ENCODE data around the gene GGCX. TPM values are rescaled to one million over a fixed set of nuclear protein-coding genes. Genes with fewer than 3 reads are reported as not detected.

Gene GGCX
- total RNA-seq, 1 experiment from 2014 or later = 38.0 TPM

DNA sequence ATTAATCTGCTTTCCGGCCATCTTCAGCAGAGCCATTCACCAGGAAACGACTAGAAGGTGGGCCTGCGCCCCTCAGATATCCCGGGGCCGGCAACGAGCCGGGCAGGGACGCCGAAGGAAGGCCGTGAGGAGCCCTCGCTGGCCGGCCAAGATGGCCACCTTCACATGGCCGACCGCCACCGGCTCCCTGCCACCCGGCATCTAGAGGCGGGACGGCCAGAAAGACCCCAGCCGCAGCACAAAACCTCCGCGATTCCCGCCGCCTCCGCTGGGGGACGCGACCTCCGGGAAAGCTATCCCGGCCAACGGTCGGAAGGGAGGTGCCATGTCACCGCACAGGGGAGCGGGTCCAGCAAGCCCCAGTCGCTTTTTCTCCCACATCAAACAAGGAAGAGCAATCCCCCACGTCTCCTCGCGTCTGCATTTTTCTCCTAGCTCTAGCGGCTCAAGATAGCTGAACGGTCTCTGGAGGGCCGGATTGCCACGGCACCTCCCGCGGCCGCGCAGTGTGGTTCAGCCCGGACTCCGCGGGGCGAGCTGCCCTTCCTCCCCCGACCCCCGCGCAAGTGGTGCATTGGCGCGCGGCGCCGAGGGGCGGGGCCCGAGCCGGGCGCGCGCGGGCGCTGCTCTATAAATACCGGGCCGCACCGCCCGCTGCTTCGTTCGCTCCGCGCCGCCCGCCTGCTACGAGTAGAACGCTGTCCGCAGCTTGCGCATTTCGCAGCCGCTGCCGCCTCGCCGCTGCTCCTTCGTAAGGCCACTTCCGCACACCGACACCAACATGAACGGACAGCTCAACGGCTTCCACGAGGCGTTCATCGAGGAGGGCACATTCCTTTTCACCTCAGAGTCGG, 22.6 kb downstream of the GGCX start, which contains the start of gene MAT2A:
MAT2A (plus strand) TSS at position 662 of the 854 bp plus-strand sequence; CDS start at position 782, 120 bp downstream.
- Histone ChIP-seq H3K27ac (peak within 1 kb of the TSS; percentile 100), H3K4me1 (replicated peaks) (peaks cover 35% of the 10 kb centered on the region), H3K27me3 (replicated peaks) (no peaks in the 10 kb centered on the region), H3K4me3 (peak within 1 kb of the TSS; percentile 94), H3K9me3 (replicated peaks) (no peaks in the 10 kb centered on the region), H3K36me3 (peaks cover 52% of the 10 kb centered on the region)
- DNase-seq (ENCODE audit: low read depth in 1 of 2, low spot score in 2 of 2) = peak; percentile 97 to 99

DNA sequence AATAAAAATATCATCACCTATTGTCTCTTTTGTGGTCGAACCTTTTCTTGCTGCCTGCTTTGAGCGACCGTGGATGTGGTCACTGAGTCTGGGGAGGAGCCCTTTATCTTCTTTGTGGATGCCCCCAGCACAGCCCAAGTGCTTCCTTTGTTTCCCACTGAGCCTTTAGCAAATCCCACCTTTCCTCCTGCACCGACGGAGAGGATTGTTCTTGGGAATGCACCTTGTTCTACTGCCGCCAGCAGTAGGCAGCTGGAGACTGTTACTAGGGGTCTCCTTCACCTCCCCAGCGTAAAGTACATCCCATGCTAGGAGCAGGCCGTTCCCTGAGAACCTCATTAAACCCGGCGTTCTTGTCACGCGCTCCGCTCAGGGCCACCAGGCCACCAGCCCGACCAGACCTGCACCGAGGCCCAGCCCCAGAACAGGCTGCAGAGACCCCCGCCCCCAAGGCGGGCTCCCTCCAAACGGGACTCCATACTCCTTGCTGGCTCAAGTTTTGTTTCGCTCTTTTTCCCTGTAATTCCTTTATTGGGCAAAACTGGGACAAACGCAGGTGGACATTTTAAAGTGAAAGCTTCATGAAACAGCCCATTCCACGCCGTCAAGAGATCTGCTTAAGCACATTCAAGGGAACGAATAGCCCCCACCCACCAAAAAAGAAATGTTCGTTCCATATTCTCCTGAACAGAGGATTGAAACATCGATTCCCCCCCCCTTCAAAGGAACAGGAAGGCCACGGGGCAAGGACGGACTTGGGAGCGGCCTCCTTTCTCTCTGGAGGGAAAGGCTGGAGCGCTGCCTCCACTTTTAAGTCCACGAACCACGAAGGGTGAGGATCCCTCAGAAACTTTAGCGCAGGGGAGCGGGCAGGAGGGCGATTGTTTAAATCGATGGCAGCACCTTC, 23.4 kb downstream of the GGCX start:
- Histone ChIP-seq H3K27me3 (replicated peaks) (no peaks in the 10 kb centered on the region), H3K9me3 (replicated peaks) (no peaks in the 10 kb centered on the region), H3K27ac (peak overlapping the region; percentile 100), H3K36me3 (peaks cover 44% of the 10 kb centered on the region), H3K4me3 (peak overlapping the region; percentile 94), H3K4me1 (replicated peaks) (peaks cover 35% of the 10 kb centered on the region)
- peak; percentile 56 to 69 for DNase-seq (ENCODE audit: low read depth in 1 of 2, low spot score in 2 of 2)

DNA sequence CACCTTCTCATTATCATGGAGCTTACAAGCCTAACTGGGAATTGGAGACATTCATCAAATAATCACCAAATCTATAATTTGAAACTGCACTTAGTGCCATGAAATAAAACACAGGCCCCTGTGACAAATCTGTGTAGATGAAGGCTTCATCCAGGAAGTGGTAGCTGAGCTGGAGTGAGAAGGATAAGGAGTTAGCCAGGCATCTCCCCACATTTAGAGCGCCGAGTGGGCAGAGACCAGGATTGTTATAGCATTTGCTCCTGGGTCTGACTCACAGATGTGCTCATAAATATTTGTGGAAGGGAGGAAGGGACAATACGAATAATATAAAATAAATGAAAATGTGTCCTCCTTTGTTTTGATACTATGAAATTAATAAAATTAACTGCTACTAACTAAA, 24.8 kb downstream of the GGCX start:
- peak; percentile 55 to 72 for DNase-seq (ENCODE audit: low read depth in 1 of 2, low spot score in 2 of 2)
- Histone ChIP-seq H3K36me3 (peaks cover 30% of the 10 kb centered on the region), H3K27me3 (replicated peaks) (no peaks in the 10 kb centered on the region), H3K4me3 (no peak overlapping the region), H3K9me3 (replicated peaks) (no peaks in the 10 kb centered on the region), H3K4me1 (replicated peaks) (peaks cover 31% of the 10 kb centered on the region), H3K27ac (peak overlapping the region; percentile 100)

DNA sequence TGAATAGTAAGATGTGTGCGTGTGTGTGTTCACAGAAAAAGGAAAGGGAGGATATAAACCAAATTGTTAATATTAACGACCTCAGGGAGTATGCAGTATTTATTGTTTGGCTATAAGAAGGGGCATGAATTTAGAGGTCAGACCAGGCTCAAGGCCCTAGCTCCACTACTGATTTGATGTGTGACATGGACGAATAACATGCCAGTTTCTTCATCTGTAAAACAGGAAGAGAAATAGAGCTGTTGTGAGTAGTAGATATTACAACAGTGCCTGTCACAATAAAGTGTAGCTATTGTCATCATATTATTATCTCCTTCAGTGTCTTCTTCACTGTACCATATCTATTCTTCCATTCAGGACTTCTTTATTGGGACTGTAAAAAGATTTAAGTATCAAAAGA, 26.4 kb downstream of the GGCX start:
- H3K27me3 ChIP-seq (replicated peaks) = no peaks in the 10 kb centered on the region

DNA sequence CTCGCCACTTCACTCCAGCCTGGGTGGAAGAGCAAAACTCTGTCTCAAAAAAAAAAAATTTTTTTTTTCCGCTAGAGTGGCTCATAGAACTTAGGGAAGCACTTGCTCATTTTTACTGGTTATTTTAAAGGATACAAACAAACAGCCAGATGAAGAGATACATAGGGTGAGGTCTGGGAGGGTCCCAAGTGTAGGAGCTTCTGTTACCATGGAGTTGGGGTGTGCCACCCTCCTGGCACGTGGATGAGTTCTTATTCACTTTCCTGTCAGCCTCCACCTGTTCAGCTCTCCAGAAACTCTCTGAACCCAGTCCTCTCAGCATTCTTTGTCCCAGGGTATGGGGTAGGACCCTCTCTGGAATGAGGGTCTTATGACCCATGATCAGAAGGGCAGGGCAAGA, 27.2 kb downstream of the GGCX start:
- no peaks in the 10 kb centered on the region for H3K9me3 ChIP-seq (replicated peaks)
- peaks cover 25% of the 10 kb centered on the region for H3K4me1 ChIP-seq (replicated peaks)
- H3K27me3 ChIP-seq (replicated peaks) = no peaks in the 10 kb centered on the region
- DNase-seq (ENCODE audit: low read depth in 1 of 2, low spot score in 2 of 2) = no peak
- H3K4me3 ChIP-seq = no peak overlapping the region
- H3K27ac ChIP-seq = no peak overlapping the region
- peaks cover 6% of the 10 kb centered on the region for H3K36me3 ChIP-seq

More for the DNA sequence above, 26.4 kb downstream of the GGCX start:
- Histone ChIP-seq H3K36me3 (peaks cover 14% of the 10 kb centered on the region), H3K4me1 (replicated peaks) (peaks cover 25% of the 10 kb centered on the region), H3K4me3 (no peak overlapping the region), H3K27ac (no peak overlapping the region), H3K9me3 (replicated peaks) (no peaks in the 10 kb centered on the region)
- no peak for DNase-seq (ENCODE audit: low read depth in 1 of 2, low spot score in 2 of 2)

DNA sequence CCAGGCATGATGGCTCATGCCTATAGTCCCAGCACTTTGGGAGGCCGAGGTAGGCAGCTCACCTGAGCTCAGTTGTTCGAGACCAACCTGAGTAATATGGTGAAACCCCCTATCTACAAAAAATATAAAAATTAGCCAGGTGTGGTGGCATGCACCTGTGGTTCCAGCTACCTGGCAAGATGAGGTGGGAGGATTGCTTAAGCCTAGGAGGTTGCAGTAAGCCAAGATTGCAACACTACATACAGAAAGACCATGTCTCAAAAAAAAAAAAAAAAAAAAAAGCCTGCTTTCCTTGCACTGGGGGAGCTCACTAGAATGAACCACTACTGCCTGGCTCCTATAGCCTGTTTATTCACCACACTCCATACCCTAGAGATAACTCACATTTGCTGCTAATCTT, 29.7 kb downstream of the GGCX start:
- H3K4me1 ChIP-seq (replicated peaks) = peaks cover 6% of the 10 kb centered on the region

DNA sequence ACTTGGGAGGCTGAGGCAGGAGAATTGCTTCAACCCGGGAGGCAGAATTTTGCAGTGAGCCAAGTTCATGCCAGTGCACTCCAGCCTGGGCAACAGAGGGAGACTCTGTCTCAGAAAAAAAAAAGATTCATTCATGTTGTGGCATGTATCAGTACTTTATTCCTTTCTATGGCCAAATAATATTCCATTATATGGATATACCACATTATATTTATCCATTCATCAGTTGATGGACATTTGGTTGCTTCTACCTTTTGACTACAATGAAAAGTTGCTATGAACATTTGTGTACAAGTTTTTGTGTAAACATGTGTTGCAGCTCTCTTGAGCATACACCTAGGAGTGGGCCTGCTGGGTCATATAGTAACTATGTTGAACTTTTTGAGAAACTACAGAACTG, 31.5 kb downstream of the GGCX start:
- no peak for DNase-seq (ENCODE audit: low read depth in 1 of 2, low spot score in 2 of 2)
- no peaks in the 10 kb centered on the region for H3K4me1 ChIP-seq (replicated peaks)
- H3K9me3 ChIP-seq (replicated peaks) = no peaks in the 10 kb centered on the region
- no peaks in the 10 kb centered on the region for H3K36me3 ChIP-seq
- no peak overlapping the region for H3K4me3 ChIP-seq
- H3K27ac ChIP-seq = no peak overlapping the region
- H3K27me3 ChIP-seq (replicated peaks) = no peaks in the 10 kb centered on the region

More for the DNA sequence above, 29.7 kb downstream of the GGCX start:
- Histone ChIP-seq H3K27ac (no peak overlapping the region), H3K4me3 (no peak overlapping the region), H3K36me3 (no peaks in the 10 kb centered on the region), H3K9me3 (replicated peaks) (no peaks in the 10 kb centered on the region), H3K27me3 (replicated peaks) (no peaks in the 10 kb centered on the region)
- no peak for DNase-seq (ENCODE audit: low read depth in 1 of 2, low spot score in 2 of 2)

DNA sequence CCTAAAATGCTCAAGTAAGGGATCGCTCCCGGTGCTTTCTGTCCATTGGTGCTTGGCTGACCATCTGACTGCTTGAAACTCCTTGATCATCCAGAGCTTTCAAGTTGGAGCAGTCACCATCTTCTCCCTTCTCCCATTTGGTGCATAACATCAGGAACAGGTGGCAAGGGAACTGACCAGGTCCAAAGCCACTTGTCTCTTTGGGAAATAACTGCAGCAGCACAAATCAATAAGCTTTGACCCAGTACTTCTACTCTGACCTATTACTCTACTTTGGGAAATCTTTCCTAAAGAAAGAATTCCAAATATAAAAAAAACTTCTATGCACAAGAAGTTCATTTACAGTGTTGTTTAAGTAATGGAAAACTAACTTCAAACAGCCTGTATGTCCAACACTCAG, 32.9 kb downstream of the GGCX start:
- H3K4me3 ChIP-seq = no peak overlapping the region
- no peak for DNase-seq (ENCODE audit: low read depth in 1 of 2, low spot score in 2 of 2)
- no peak overlapping the region for H3K27ac ChIP-seq
- no peaks in the 10 kb centered on the region for H3K9me3 ChIP-seq (replicated peaks)
- H3K4me1 ChIP-seq (replicated peaks) = 0 out of 2 replicates have a peak, but pooled peaks cover 3% of the 10 kb centered on the region
- no peaks in the 10 kb centered on the region for H3K36me3 ChIP-seq
- H3K27me3 ChIP-seq (replicated peaks) = no peaks in the 10 kb centered on the region

DNA sequence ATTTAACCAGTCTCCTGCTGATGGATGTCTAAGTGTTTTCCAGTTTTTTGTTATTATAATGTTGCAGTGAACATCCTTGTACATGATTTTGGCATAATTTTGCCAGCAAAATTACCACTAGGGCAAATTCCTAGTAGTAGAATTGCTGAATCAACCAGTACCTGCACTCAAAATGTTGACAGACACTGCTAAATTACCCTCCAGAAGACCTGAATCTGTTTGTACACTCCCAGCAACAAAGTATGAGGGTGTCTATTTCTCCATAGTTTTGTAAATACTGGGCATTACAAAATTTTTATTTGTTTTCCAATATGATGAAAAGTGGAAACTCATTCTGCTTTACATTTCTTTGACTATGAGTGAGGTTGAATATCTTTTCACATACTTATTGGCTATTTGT, 33.5 kb downstream of the GGCX start:
- Histone ChIP-seq H3K27ac (no peak overlapping the region), H3K9me3 (replicated peaks) (no peaks in the 10 kb centered on the region), H3K27me3 (replicated peaks) (no peaks in the 10 kb centered on the region), H3K36me3 (no peaks in the 10 kb centered on the region), H3K4me1 (replicated peaks) (0 out of 2 replicates have a peak, but pooled peaks cover 3% of the 10 kb centered on the region), H3K4me3 (no peak overlapping the region)
- no peak for DNase-seq (ENCODE audit: low read depth in 1 of 2, low spot score in 2 of 2)

DNA sequence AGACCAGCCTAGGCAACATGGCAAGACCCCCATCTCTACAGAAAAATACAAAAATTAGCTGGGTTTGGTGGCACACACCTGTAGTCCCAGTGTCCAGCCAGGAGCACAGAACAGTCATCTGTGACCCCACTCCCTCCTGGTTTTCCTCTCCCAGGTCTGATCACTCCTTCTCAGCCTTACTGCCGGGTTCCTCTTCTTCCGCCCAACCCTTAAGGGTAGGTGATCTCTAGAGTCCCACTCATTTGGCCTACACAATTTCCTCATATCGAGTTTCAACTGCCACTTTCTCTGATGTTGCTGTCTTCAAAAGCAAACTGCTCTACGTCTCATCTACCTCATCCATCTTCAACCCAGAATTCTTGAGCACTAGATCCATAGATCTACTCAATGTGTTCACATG, 35.7 kb downstream of the GGCX start:
- Histone ChIP-seq H3K4me3 (no peak overlapping the region), H3K4me1 (replicated peaks) (0 out of 2 replicates have a peak, but pooled peaks cover 3% of the 10 kb centered on the region), H3K9me3 (replicated peaks) (no peaks in the 10 kb centered on the region), H3K27ac (no peak overlapping the region), H3K27me3 (replicated peaks) (no peaks in the 10 kb centered on the region), H3K36me3 (no peaks in the 10 kb centered on the region)
- DNase-seq (ENCODE audit: low read depth in 1 of 2, low spot score in 2 of 2) = no peak

DNA sequence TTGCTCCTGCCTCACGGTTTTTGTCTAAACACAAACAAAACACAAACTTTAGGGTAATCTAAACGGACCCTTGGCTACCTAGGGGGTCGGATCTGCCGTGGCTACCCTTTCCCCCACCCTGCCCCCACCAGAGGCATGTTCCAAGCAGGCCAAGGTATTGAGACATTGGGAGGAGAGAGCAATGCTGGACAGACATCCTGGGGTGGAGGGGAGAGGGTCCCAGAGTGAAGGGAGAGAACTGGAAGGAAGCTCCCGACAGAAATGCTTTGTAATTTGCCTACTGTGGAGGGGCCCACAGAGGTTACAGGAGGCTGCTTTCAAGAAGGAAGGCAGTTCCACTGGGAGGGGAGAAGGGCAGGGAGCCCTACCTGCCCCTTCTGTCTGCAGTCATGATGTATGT, 36.3 kb downstream of the GGCX start:
- Histone ChIP-seq H3K27me3 (replicated peaks) (no peaks in the 10 kb centered on the region), H3K9me3 (replicated peaks) (no peaks in the 10 kb centered on the region), H3K4me3 (no peak overlapping the region), H3K27ac (no peak overlapping the region), H3K36me3 (no peaks in the 10 kb centered on the region), H3K4me1 (replicated peaks) (0 out of 2 replicates have a peak, but pooled peaks cover 3% of the 10 kb centered on the region)
- no peak for DNase-seq (ENCODE audit: low read depth in 1 of 2, low spot score in 2 of 2)

DNA sequence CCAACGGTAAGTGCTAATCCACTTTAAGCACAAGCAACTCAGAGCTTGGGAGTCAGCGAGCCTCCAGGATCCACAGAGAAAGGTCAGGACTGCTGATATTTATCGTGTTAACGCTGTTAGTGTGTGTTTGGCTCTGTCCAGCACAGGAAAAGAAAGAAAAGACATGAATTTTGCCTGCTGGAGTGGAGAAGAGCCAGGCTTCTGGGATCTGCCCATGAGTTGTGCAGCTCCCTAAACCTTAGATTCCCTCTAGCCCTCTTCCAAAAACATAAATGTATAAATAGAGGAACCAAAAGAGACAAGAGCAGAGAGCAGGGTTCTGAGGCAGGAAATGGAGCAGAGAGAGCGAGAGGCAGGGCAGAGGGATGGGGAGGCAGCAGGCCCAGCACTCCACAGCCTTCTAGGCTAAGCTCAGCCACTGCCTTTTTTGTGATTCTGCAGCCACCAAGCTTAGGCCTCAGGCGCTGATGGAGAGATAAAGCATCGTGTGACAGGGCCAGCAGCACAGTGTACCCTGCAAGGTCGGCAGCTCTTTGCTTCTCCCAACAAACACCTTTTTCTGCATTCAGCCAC, 36.9 kb downstream of the GGCX start:
- no peak for DNase-seq (ENCODE audit: low read depth in 1 of 2, low spot score in 2 of 2)
- Histone ChIP-seq H3K27ac (no peak overlapping the region), H3K36me3 (no peaks in the 10 kb centered on the region), H3K4me1 (replicated peaks) (0 out of 2 replicates have a peak, but pooled peaks cover 3% of the 10 kb centered on the region), H3K9me3 (replicated peaks) (no peaks in the 10 kb centered on the region), H3K27me3 (replicated peaks) (no peaks in the 10 kb centered on the region), H3K4me3 (no peak overlapping the region)

DNA sequence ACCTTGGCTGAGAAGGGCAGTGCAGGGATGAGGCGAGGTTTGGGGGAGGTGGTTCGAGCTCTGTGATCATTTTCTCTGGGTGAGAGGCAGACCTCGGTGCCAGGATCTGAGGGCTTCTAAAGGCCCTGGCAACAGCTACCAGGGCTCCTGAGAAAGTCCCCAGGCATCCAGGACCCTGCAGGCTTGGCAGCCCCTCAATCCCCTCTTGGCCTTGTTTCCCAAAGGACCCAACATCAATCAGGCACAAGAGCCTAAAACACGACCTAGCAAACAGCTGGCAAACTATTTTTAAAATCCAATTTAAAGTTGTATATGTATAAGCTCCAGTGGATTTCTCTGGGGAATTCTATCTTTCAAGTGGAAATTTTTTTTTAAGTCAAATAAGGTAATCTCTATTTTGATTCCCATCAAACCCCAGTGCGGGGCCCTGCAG, 37.4 kb downstream of the GGCX start:
- Histone ChIP-seq H3K36me3 (no peaks in the 10 kb centered on the region), H3K4me1 (replicated peaks) (0 out of 2 replicates have a peak, but pooled peaks cover 3% of the 10 kb centered on the region), H3K9me3 (replicated peaks) (no peaks in the 10 kb centered on the region), H3K4me3 (no peak overlapping the region), H3K27me3 (replicated peaks) (no peaks in the 10 kb centered on the region), H3K27ac (no peak overlapping the region)
- no peak for DNase-seq (ENCODE audit: low read depth in 1 of 2, low spot score in 2 of 2)
